Neural progenitor cell (in vitro differentiated cells): Measurements from ENCODE around the gene HSD17B14.

Experiments used
- CTCF ChIP-seq: fragments of 200-600 bp; sonication (generic); IDR thresholded peaks from 2 replicates; pipeline ENCODE4 v1.5.1; 2017; ENCODE audit warnings: antibody characterized with exemption, mild to moderate bottlenecking
- EZH2 ChIP-seq: fragments of 200-600 bp; sonication (generic); IDR thresholded peaks from 2 replicates; pipeline ENCODE4 v1.6.1; 2017; ENCODE audit warnings: antibody characterized with exemption, mild to moderate bottlenecking, moderate library complexity
- EZH2phosphoT487 ChIP-seq: fragments of 200-600 bp; sonication (generic); IDR thresholded peaks from 2 replicates; pipeline ENCODE4 v1.6.1; 2017; ENCODE audit warnings: antibody characterized with exemption

- TF ChIP-seq CTCF (no peak), EZH2 (no peak), EZH2phosphoT487 (no peak)
Measured at GRCh38 chr19:48841047-48841446, 4.8 kb upstream of the HSD17B14 start.
